MCF 10A (cell line): ENCODE results near the gene CRYGN. TPM values are rescaled to one million over a fixed set of nuclear protein-coding genes. Genes with fewer than 3 reads are reported as not detected.

Source experiments
- BruUV-seq: library from RNA; stranded (reverse); fragments of 400-500 nt; replicated peaks from 2 replicates; lab custom pipeline; 2021; lab: Mats Ljungman, UMichigan
- CTCF ChIA-PET: fragments of 300-600 bp; sonication (Branson Sonifier 250); formaldehyde crosslinking; extraction: SDS; loops from one replicate; lab custom pipeline; 2021; ENCODE audit warnings: antibody characterized with exemption, inconsistent platforms; lab: Yijun Ruan, JAX
- POLR2A ChIA-PET: fragments of 300-600, 350-650 bp; sonication (Branson Sonifier 250); formaldehyde crosslinking; extraction: SDS; loops from one replicate; lab custom pipeline; 2020; ENCODE audit warnings: antibody characterized with exemption, inconsistent platforms; lab: Yijun Ruan, JAX
- DNase-seq: peaks from one replicate; pipeline ENCODE4 v3.0.0-alpha.2; 2018; ENCODE audit not compliant: unreplicated experiment
- H3K27ac Mint-ChIP-seq: one replicate; pipeline ENCODE4 v1.8.0; 2022; ENCODE audit warnings: mild to moderate bottlenecking, low read depth, mixed read lengths; ENCODE audit not compliant: unreplicated experiment
- H3K27me3 Mint-ChIP-seq: one replicate; pipeline ENCODE4 v1.8.0; 2022; ENCODE audit warnings: mixed read lengths; ENCODE audit not compliant: insufficient read depth, unreplicated experiment
- H3K36me3 Mint-ChIP-seq: one replicate; pipeline ENCODE4 v1.8.0; 2022; ENCODE audit warnings: mild to moderate bottlenecking, moderate library complexity, mixed read lengths; ENCODE audit not compliant: insufficient read depth, unreplicated experiment
- H3K4me1 Mint-ChIP-seq: one replicate; pipeline ENCODE4 v1.8.0; 2022; ENCODE audit warnings: mixed read lengths; ENCODE audit not compliant: insufficient read depth, unreplicated experiment
- H3K4me3 Mint-ChIP-seq: one replicate; pipeline ENCODE4 v1.8.0; 2022; ENCODE audit warnings: mild to moderate bottlenecking, moderate library complexity, mixed read lengths; ENCODE audit not compliant: unreplicated experiment
- H3K9me3 Mint-ChIP-seq: one replicate; pipeline ENCODE4 v1.8.0; 2022; ENCODE audit warnings: mixed read lengths; ENCODE audit not compliant: unreplicated experiment
- CTCF ChIP-seq: fragments of 200-600 bp; IDR thresholded peaks from one replicate; pipeline ENCODE4 v1.8.0; 2022; ENCODE audit warnings: antibody characterized with exemption, mild to moderate bottlenecking; ENCODE audit not compliant: unreplicated experiment
- intact Hi-C: fragments of 100-400 bp; cut with micrococcal nuclease; formaldehyde crosslinking; loops from 2 replicates; pipeline ENCODE4 v1.14.1; 2022
- total RNA-seq: library from RNA; stranded (reverse); gene quantifications from 2 replicates; pipeline ENCODE4 v1.2.3, GENCODE V29; 2022

CRYGN gene
- total RNA-seq, 1 experiment from 2014 or later, result not detected

DNA sequence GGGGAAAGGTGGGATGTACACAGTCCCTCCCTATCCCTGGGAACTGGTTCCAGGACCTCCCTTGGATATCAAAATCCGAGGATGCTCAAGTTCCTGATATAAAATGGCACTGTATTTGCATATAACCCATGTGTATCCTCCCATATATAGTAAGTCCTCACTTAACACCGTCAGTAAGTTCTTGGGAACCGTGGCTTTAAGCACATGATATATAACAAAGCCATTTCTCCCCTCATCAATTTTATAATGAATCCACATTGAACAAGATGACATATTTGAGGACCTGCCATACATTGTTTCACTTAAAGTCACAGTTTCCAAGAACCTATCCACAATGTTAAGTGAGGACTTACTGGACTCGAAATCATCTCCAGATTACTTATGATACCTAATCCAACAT, 5.4 kb downstream of the CRYGN start:
- no peaks in the 10 kb centered on the region for H3K4me1 Mint-ChIP-seq

DNA sequence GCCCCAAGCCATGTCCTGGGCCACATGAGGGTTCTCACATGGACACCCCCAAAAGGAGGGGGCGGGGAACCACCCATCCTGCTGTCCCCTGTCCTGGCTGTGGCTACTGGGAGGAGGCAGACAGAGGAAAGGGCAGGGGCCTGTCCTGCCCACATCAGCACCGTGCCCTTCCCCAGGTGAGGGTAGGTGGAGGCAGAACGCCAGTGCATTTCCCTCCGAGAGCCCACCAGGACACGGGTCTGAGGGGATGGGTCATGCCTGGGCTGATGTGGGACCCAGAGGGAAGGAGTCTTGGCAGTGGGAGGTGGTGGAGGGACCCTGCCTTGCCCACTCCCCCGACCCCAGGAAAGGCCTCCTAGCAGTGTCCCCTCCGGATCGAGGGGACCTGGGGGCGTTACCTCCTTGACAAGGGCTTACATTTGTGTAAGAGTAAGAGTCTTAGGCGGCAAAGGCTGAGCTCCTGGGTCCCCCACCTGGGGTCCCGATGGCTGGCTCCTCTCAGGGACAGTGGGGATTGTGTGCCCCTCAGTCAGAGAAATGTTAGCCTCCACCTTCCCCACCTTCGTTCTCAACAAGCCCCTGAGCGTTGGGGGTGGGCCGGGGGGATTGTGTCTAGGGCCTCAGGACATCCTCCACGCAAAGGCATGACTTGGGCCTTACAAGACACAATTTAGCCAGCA, 6.1 kb downstream of the CRYGN start:
- Mint-ChIP-seq H3K4me3 (no peak overlapping the region), H3K27ac (no peak overlapping the region), H3K9me3 (no peaks in the 10 kb centered on the region), H3K4me1 (no peaks in the 10 kb centered on the region), H3K36me3 (no peaks in the 10 kb centered on the region), H3K27me3 (no peaks in the 10 kb centered on the region)
- BruUV-seq, result no TSS peak
- no peak for TF ChIP-seq CTCF
- ChIA-PET POLR2A (interaction anchor here (1.2 kb wide), 1 partner anchor 70 kb away, joined by 3 read pairs; no protein-coding TSS in a partner anchor), CTCF (interaction anchor here (1.0 kb wide), 1 partner anchor 11 kb away, joined by 3 read pairs; no protein-coding TSS in a partner anchor)
- DNase-seq, result no peak
- intact Hi-C loops, result no loop called here

More for the DNA sequence above, 5.4 kb downstream of the CRYGN start:
- POLR2A ChIA-PET, result no interaction called here
- no peak overlapping the region for H3K4me3 Mint-ChIP-seq
- no peaks in the 10 kb centered on the region for H3K36me3 Mint-ChIP-seq
- intact Hi-C loops, result no loop called here
- CTCF ChIA-PET, result no interaction called here
- BruUV-seq, result no TSS peak
- no peak overlapping the region for H3K27ac Mint-ChIP-seq
- no peak for DNase-seq
- H3K9me3 Mint-ChIP-seq, result no peaks in the 10 kb centered on the region
- TF ChIP-seq CTCF, result no peak
- H3K27me3 Mint-ChIP-seq, result no peaks in the 10 kb centered on the region

- no peak overlapping the region for H3K4me3 Mint-ChIP-seq
- CTCF ChIA-PET, result interaction anchor here (1.0 to 1.3 kb wide), 2 partner anchors 10 to 16 kb away, joined by 3 to 4 read pairs; no protein-coding TSS in a partner anchor
- H3K4me1 Mint-ChIP-seq, result no peaks in the 10 kb centered on the region
- no peaks in the 10 kb centered on the region for H3K36me3 Mint-ChIP-seq
- H3K27me3 Mint-ChIP-seq, result no peaks in the 10 kb centered on the region
- no peak for TF ChIP-seq CTCF
- POLR2A ChIA-PET, result interaction anchor here (1.2 kb wide), 1 partner anchor 69 kb away, joined by 3 read pairs; no protein-coding TSS in a partner anchor
- DNase-seq, result no peak
- BruUV-seq, result no TSS peak
- intact Hi-C loops, result no loop called here
- H3K27ac Mint-ChIP-seq, result no peak overlapping the region
- H3K9me3 Mint-ChIP-seq, result no peaks in the 10 kb centered on the region
Observed at GRCh38 chr7:151432658-151433521, 7.1 kb downstream of the CRYGN start.

GRCh38 chr7:151431768-151432311, 8.1 kb downstream of the CRYGN start:
- no peaks in the 10 kb centered on the region for H3K36me3 Mint-ChIP-seq
- TF ChIP-seq CTCF, result no peak
- no peaks in the 10 kb centered on the region for H3K27me3 Mint-ChIP-seq
- peaks cover 2% of the 10 kb centered on the region for H3K4me1 Mint-ChIP-seq
- intact Hi-C loops, result no loop called here
- no TSS peak for BruUV-seq
- H3K9me3 Mint-ChIP-seq, result no peaks in the 10 kb centered on the region
- DNase-seq, result no peak
- no peak overlapping the region for H3K27ac Mint-ChIP-seq
- no peak overlapping the region for H3K4me3 Mint-ChIP-seq
- ChIA-PET CTCF (interaction anchor here (1.3 kb wide), 1 partner anchor 17 kb away, joined by 4 read pairs; no protein-coding TSS in a partner anchor), POLR2A (no interaction called here)
